GM18868 (cell line): ENCODE results near the gene SLC25A33.
A peak's percentile ranks its signal among the peaks of the same experiment; 100 is the strongest.

Experiments used
- ATAC-seq: cut with Tn5 transposase; IDR thresholded peaks from one replicate; pipeline ENCODE4 v1.9.1; 2021; ENCODE audit warnings: mild to moderate bottlenecking, moderate library complexity; ENCODE audit not compliant: unreplicated experiment

Gene SLC25A33

GRCh38 chr1:9586147-9586766, 47.0 kb downstream of the SLC25A33 start:
- no peak for ATAC-seq

DNA sequence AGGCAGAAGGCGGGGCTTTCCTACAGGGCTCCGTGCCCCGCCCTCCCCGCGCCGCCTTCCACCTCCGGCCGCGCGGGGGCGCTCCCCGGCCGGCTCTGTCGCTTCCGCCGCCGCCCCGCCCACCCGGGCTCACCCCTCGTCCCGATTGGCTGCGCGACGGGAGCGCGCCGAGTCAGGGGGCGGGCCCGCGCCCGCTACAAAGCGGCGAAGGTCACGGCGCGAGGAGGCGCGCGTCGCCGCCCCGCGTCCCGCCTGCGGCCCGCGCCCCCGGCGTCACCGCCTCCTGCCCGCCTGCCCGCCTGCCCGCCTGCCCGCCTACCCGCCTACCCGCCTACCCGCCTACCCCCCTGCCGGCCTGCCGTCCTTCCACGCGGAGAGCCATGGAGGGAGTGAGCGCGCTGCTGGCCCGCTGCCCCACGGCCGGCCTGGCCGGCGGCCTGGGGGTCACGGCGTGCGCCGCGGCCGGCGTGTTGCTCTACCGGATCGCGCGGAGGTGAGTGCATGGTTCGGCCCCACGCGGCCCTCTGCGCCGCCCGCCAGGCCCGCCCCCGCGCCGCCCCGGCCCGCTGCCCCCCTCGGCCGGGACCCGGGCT, 49.4 kb downstream of the SLC25A33 start, which contains the start of gene TMEM201:
TMEM201 (plus strand) TSS at position 361 of the 593 bp plus-strand sequence; CDS start at position 381, 20 bp downstream.
- peak; percentile 70 for ATAC-seq

GRCh38 chr1:9589144-9589718, 50.0 kb downstream of the SLC25A33 start:
- ATAC-seq, result peak; percentile 22

DNA sequence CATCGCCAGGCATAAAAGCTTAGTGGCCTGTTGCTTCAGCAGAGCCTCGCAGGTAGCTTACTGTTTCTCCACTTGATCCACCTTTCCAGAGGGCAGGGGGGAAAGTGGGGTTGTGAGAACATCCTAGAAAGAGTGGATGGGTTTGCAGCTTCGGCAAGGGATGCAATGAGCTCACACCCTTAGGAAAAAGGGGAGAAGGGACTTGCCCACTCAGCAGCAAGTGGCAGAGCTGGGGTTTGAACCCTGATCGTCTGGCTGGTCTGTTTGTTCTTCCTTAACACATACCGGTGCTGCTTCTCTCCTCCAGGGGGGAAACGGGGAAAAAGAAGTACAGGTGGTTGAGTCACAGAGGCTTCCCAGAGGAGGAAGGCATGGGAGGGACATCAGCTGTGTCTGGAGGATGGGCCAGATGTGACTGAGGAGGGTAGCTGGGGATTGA, 50.5 kb downstream of the SLC25A33 start:
- no peak for ATAC-seq

DNA sequence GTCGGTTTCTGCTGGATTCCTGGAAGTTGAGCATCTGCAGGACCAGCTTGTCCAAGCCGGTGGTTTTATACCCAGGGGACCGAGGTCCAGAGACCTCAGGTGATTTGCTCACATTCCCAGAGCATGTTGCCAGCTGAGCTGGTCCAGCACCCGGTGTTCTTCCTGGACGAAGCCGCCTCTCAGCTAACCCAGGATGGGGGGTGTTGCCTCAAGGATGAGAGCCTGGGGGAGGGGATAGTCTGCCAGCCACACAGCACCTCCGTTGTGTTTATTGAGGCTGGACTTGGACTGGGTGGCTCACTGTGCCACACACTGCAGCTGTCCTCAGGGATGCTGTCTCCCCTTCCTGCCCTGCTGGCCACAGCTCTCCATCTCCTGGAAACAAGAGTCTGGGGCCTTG, 50.9 kb downstream of the SLC25A33 start:
- no peak for ATAC-seq

GRCh38 chr1:9590945-9591668, 51.8 kb downstream of the SLC25A33 start:
- no peak for ATAC-seq

- no peak for ATAC-seq
Observed at GRCh38 chr1:9591669-9592509, 52.6 kb downstream of the SLC25A33 start.

GRCh38 chr1:9592510-9593075, 53.3 kb downstream of the SLC25A33 start:
- ATAC-seq, result no peak

- no peak for ATAC-seq
Observed at GRCh38 chr1:9593147-9593491, 53.9 kb downstream of the SLC25A33 start.

DNA sequence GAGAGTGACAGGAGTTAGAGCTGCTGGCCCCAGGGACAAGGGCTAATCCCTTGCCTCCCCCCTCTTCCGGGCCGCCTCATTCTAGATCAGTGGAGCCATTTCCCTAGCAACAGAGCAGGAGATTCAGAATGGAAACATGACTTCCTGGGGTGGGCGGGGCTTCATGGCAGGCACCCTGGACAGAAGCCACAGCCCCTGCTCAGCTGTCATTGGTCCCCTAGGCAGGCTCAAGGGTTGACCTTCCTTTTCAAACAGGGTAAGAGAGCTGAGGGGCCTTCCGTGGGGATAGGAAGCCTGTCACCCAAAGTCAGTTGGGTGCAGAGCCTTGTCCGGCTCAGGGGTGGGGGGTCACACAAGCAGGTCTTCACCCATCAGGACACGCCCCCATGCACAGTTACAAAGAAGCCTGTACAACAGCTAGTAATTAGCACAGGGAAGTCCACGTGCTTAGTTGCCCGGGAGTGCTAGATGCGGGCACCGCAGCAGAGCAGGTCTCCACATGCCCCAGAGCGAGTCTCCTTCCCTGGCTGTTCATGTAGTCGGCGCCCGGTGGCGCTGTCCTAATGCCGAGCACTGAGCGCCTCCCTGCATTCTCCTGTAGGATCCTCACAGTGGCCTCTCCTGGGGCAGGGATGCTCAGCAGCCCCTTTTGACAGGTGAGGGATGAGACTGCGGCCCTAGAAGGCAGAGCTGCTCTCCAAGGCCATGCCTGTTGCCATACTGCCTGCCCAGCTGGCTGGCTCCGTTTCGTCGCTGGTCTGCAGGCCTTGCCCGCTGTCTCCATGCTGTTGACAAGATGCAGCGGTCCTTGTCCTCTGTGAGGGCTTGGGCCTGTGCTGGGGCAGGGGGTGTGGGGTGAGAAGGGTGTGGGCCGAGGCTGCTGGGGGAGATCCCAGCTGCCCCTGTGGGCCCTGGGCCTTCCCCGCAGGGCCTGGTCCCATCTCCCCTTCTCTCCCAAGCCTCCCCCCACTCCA, 54.5 kb downstream of the SLC25A33 start:
- ATAC-seq, result no peak

DNA sequence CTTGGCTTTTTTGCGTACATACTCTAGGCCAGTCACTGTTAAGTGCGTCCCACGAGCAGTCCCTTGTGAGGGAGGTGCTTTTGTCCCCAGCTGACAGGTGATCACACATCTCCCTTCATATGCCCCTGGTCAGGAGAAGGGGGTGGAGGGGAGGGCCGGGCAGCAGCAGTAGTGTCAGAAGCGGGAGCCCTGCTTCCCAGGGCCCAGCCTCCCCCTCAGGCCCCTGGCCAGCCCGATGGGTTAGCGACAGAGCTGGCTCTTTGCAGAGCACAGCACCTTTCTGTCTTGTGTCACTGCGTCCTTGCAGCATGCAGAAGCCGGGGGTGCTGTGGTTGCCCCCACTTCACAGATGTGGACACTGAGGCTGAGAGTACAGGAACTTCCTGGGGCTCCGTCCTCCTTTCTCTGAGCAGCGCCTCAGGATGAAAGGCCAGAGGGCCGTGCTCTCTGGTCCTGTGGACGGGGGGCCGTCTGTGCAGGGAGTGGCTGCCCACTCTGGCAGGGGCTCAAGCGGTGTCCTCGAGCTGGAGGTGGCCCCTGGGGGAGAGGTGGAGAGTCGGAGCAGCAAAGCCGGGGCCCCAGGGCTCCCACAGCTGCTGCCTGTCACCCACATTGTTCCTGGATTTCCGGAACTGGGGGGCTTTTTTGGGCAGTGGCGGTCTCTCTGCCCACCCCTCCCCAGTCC, 55.3 kb downstream of the SLC25A33 start:
- ATAC-seq, result no peak

DNA sequence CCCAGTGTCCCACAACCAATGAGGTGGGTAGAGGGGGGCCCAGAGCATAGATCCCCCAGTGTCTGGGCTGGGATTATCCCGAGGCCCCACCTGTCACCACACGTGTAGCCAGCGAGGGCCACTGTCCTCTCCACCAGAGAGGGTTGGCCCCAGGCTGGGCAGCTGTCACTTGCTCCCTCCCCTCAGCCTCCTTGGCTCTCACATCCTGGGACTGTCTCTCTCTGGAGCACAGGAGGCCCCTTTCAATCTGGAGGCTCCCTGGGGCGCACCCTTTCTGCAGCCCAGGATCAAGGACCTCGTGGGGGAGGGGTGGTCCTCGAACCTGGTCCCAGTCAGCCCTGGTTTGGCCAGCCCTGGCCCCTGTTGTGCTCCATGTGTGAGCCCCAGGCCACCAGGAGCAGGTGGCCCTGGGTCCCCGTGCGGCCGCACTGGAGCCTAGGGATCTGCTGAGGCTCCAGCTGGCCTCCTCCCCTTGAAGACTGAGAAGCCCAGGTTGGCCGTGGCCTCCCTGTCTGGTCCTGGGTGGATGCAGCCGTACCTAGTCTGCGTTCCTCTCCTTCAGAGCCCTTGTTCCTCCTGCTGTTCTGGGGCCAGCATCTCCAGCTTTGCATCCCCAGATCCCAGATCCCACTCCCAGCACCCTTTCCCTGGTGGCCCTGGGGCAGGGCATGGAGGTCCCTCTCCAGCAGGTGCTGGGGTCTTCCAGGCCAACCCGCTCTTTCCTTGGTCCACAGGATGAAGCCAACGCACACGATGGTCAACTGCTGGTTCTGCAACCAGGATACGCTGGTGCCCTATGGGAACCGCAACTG, 56.1 kb downstream of the SLC25A33 start:
- no peak for ATAC-seq

DNA sequence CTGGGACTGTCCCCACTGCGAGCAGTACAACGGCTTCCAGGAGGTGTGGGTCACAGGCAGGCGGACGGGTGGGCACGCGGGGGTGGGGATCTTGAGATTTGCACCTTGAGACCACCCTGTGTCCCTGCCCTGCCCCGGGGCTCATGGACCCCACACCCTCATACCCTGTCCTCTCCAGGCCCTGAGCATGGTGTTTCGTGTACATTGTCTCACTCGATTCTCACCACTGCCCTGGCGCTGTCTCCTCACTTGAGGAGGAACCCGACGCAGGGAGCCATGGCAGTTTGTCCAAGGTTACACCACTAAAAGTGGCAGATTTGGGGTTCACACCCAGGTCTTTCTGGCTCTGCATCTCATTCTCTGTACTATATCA, 56.7 kb downstream of the SLC25A33 start:
- ATAC-seq, result no peak

GRCh38 chr1:9596415-9597123, 57.3 kb downstream of the SLC25A33 start:
- ATAC-seq, result no peak

DNA sequence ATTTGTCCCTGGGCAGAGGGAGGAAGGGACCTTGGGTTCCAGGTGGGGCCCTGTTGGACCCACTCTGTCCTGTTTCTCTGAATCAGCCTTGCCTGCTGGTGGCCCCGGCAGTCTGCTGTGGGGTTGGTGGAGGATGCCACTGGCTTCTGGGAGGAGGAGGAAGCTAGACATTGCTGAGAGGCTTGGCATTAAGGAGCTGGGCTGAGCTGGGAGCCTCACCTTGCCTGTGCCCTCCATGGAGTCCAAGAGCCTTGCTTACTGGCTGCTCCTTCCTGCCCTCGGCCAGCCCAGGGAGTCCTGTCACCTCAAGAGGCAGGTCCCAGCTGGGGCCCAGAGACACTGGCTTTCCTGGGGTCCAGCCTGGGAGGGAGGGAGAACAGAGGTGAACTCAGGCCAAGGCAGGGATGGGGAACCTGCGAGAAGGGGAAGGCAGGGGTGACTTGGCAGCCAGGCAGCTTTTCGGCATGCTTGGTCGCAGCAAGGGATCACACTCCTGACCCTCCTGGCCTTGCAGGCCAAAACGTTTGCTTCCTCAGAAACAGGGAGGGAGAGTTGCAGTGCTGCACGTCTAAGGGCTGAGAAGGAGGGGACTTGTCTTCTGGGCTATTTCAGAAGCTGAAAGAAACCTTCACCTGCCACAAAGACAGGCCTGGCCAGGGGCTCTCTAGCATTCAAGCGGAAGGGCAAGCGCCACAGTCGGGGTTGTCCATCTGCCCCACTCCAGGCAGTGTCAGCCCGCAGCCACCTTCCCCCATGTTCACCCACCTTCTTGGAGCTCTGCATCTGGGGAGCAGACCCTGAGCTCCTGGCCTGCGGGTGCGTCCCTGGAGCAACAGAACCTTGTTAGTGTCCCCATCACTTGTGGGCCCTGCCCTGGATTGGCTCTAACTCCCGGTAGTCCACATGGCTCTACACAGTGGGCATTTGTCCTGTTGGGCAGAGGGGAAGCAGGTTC, 58.4 kb downstream of the SLC25A33 start:
- ATAC-seq, result no peak

DNA sequence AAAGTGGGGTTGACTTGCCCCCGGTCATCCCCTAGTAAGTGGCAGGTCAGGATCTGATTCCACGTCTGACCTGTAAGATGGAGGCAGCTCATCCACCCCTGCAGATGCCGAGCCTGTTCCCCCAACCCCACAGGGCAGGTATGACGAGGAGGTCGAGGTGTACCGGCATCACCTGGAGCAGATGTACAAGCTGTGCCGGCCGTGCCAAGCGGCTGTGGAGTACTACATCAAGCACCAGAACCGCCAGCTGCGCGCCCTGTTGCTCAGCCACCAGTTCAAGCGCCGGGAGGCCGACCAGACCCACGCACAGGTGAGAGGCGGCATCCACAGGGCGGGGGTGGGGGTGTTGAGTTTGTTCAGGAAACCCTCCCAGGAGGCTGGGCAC, 59.0 kb downstream of the SLC25A33 start:
- no peak for ATAC-seq
